GM21423 (cell line): Measurements from ENCODE around the gene COA6.
"Not testable (repeated sequence)": the region's sequence is repeated elsewhere in the genome, so short reads cannot be mapped to it uniquely, and the experiment has no call there.

Source experiments
- ATAC-seq: cut with Tn5 transposase; IDR thresholded peaks from one replicate; pipeline ENCODE4 v1.9.1; 2021; ENCODE audit warnings: mild to moderate bottlenecking, moderate library complexity; ENCODE audit not compliant: unreplicated experiment

Gene COA6

DNA sequence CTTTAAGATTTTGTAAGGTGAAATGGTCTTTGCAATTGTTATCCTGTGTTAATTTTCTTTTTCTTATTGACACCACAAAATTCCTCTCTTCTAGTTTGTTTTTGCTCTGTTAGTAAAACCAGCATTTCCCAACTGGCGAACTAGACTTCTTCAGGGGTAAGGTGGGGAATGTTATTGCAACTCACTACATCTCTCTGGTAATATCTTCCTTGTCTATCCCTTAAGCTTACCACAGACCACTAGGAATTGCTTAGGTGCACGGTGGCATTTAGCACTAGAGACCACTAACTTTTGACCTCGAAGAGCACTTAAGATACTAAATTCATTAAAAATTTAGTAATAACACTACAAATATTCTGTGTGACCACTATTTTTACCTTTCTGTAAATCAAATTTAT lies 4.2 kb upstream of the COA6 start:
- no peak for ATAC-seq

- ATAC-seq: no peak
These were observed 3.5 kb upstream of the COA6 start for GRCh38 chr1:234369784-234370183.

GRCh38 chr1:234371414-234371813 lies 1.8 kb upstream of the COA6 start:
- no peak for ATAC-seq

- ATAC-seq: no peak
These were observed 1.1 kb upstream of the COA6 start for GRCh38 chr1:234372011-234372757.

DNA sequence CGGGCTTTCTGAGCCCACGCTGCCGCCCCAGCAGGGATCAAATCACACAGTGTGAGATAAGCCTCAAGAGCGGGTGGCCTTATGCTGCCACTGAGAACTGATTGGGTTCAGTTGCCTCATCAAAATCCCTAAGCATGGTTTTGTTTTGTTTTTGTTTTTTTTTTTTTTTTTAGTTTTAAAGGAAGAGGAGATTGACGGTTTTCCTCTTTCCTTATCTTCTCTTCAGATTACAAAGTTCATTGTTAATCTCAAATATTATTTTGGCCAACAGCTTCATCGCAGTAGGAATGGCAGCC lies 651 bp downstream of the COA6 start:
- ATAC-seq: peak; percentile 11

- no peak for ATAC-seq
These were observed 2.4 kb downstream of the COA6 start for GRCh38 chr1:234375672-234376071.

DNA sequence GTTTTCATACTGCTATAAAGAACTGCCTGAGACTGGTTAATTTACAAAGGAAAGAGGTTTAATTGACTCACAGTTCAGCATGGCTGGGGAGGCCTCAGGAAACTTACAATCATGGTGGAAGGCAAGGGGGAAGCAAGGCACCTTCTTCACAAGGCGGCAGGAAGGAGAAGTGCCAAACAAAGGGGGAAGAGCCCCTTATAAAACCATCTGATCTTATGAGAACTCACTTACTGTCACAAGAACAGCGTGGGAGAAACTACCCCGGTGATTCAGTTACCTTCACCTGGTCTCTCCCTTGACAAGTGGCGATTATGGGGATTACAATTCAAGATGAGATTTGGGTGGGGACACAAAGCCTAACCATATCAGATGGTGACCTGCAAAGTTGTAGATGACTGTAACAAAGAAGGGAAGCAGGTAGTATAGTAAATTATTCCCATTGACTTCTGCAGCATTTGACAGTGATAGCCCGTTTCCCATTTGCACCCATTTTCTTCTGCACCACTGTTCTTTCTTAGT lies 6.4 kb downstream of the COA6 start:
- ATAC-seq: not testable (repeated sequence)

DNA sequence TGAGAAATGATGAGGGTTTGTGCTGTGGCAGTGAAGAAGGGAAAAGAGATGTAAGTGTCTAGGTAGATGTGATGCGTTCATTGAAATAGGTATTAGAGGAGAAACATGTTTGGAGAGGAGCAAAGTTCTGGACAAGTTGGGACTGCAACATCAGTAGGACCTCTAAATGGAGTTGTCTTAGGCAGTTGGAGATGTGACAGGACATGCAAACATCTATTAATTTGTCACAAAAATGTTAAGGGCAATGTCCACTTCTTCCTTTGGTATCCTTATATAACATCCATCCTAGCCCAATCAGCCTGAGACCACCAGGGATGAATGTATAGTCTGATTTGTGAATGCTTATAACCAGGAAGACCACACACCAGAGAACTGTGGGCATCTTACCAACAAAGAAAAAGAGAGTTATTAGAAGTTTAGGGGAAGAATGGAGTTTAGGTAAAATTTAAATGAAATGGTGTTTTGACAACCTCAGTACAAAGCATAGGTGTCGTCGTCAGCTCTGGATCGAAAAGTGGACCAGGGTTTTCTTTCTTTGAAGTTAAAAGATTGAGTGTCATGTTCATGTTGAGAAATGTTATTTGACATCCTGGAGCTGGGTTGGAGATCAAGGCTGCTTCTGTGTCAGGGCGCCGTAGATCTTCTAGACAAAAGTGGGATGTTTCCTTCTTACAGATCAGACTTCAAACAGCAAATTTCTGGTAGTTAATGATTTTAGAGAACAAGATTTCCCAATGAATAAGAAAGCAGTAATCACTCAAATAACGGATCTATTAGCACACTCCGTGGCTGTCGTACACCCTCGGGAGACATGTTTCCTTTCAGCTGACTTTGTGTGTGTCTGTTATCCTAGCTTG lies 8.7 kb downstream of the COA6 start:
- ATAC-seq: no peak

DNA sequence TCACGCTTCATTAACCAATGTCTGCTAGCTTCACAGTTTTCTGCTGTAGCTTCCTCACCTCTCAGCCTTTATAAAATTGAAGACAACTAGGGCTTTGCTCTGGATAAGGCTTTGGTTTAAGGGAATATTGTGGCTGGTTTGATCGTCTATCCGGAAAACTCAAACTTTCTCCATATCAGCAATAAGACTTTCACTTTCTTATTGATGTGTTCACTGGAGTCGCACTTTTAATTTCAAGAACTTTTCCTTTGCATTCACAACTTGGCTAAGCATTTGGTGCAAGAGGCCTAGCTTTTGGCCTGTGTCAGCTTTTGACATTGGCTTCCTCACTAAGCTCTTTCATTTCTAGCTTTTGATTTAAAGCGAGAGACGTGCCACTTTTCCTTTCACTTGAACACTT lies 12.9 kb downstream of the COA6 start:
- no peak for ATAC-seq

- ATAC-seq: no peak
These were observed 14.8 kb downstream of the COA6 start for GRCh38 chr1:234388094-234388493.

- ATAC-seq: no peak
These were observed 19.9 kb downstream of the COA6 start for GRCh38 chr1:234393190-234393589.

- no peak for ATAC-seq
These were observed 22.0 kb downstream of the COA6 start for GRCh38 chr1:234395297-234395696.

- no peak for ATAC-seq
These were observed 22.8 kb downstream of the COA6 start for GRCh38 chr1:234396092-234396491.

DNA sequence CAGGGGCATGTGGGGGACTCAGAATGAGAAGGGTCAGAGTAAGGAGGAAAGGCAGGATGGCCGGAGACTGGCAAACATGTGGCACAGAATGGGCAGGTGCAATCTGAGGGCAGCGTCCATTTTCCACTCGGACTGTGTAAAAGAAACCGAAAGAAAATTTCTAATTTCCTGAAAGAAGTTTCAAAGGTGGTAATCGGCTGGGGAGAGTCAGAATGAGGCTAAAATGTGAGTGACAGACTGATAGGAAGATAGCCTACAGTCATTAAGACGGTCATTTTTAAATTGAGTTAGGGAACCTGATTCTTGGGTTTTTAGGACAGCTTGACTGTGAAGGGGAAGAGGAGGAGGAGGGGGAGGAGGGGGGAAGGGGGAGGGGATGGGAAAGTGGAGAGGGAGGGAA lies 23.6 kb downstream of the COA6 start:
- ATAC-seq: no peak

DNA sequence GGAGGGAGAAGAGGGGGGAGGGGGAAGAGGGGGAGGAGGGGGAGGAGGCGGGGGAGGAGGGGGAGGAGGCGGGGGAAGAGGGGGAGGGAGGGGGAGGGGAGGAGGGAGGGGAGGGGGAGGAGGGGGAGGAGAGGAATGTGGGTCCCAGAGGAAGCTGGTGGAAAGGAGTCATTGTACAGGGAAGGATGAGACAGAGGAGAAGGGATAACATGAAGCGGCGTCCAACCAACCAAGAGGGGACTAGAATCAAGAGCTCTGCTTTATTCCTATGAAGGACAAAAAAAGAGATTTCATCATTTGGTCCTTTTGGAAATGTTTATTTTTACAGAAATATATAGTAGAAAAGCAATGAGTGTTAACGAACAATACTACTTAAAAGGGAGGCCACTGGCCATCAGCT lies 24.5 kb downstream of the COA6 start:
- no peak for ATAC-seq

DNA sequence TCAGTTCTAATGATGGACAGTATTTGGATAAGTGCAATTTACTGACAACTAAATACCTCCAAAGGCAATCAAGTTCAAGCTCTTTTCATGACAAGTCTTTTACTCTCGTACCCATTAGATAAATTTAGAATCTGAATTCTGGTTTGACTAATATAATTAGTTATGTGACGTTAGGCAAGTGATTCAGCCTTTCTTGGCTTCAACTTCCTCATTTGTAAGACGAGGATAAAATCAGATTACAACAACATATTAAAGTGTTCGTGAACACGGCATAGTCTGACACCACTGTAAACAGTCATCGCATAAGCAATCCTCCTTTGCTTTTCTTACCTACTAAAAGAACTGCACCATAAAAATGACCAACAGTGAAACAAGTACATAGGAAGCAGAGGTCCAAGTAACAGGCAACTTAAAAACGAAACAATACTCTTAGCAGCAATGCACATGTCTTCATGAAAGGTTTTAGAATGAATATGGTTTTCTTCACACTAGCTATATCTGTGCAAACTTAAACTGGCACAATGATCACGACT lies 25.7 kb downstream of the COA6 start:
- peak; percentile 57 for ATAC-seq

DNA sequence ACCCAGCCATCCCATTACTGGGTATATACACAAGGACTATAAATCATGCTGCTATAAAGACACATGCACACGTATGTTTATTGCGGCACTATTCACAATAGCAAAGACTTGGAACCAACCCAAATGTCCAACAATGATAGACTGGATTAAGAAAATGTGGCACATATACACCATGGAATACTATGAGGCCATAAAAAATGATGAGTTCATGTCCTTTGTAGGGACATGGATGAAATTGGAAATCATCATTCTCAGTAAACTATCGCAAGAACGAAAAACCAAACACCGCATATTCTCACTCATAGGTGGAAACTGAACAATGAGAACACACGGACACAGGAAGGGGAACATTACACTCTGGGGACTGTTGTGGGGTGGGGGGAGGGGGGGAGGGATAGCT lies 26.3 kb downstream of the COA6 start:
- ATAC-seq: not testable (repeated sequence)

DNA sequence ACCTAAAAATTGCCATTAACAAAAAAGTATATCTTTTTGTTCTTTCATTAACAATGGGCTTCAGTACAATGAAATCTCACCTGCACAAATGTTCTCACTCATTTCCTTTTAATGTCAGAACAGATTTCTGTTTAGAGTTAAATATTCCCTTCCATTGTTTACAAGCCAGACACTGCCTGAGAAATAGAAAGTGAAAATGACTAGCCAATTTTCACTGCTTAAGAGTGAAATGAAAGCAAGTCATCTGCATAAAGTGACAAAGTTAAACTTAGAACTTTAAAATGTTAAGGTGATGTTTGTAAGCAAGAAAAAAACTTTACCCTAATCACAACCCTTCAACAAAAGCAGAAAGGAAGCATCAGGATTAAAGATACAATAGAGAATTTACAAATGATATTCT lies 27.5 kb downstream of the COA6 start:
- ATAC-seq: peak; percentile 59

DNA sequence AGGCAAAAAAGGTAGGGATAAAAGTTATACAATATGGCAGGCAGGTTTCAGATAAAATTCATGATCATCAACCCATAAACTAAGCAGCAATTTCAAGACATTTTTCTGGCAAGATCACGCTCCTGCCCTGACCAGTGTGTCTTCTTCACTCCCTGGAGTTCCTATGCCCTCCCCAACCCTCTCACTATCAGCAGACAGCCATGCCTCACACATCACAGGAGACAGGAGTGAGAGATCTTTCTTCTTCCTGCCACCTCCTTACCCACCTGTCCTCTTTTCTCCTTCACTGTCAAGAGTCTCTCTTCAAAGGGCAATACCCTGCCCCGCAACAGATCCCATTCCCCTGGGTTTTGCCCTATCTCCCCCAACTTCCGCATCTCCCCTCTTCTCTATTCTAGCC lies 28.4 kb downstream of the COA6 start:
- ATAC-seq: no peak

DNA sequence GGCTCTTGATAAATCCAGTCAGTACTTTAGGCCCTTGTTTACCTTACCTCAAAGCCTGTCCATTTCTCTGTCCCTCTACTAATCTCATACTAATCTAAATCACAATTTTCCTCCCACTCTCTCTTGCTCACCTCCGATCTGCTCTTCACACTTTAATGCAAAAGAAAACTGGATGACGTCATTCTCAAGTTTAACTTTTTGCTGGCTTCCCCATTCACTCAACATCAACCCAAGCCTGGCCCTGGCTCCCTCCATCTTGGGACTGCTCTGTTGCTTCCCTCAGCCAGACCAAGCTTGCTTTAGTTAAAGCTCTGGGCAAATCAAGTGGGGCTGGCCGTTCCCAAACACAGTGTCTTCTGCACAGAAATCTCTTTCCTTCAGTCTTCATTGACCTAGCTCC lies 29.7 kb downstream of the COA6 start:
- ATAC-seq: no peak

DNA sequence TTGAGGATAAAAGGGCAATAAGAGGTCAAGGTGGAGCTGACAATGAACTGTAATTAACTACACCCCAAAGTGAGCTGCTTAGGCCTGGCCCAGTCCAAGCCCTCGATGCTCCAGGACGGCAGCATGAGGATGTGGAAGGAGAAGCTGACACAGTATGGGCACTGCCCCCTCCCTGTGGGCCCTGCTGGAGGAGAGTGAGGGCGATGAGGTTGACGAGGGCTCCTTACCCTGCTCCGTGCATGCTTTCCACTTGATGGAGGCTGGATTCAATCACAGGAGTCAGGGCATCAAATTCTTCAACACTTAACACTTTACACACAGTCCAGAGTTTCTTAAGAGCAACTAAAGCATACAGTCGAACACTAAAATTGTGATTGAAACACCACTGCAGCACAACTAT lies 32.4 kb downstream of the COA6 start:
- no peak for ATAC-seq

GRCh38 chr1:234406871-234407270 lies 33.6 kb downstream of the COA6 start:
- ATAC-seq: no peak
